ENCODE results near the gene WDR81.

WDR81 gene

GRCh38 chr17:1785930-1786329, 61.4 kb downstream of the WDR81 start:
- DNase-seq = no peak

DNA sequence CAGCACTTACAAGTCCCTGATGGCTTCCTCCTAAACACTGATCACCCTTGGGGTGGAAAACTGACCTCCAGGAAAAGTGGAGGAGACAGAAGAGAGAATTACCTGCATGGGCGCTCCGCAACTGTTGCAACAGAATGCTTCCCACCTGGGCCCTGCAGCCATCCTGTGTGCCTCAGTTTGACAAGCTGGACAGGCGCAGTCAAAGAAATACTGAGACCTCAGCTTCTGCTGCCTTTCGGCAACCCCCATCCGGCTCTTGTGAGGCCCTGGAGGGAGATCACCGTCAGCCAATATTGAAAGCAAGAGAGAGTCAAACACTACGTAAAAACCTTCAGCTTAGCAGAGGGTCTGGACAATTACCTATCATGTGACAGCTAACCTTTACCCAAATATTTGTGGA, 62.2 kb downstream of the WDR81 start:
- DNase-seq = no peak

- no peak for DNase-seq
Measured at GRCh38 chr17:1787301-1787902, 62.9 kb downstream of the WDR81 start.

All from inflammatory macrophage treated with lipopolysaccharide for 1 hour (primary cell).